BLaER1 treated with 17β-estradiol and CSF1 and Interleukin-3, amounts not matched to agents 10 nM and 100 nM (cell line): Measurements from ENCODE around the gene DDHD1.
"Not testable (repeated sequence)": the region's sequence is repeated elsewhere in the genome, so short reads cannot be mapped to it uniquely, and the experiment has no call there.

Source experiments
- H3K27ac ChIP-seq, 11 experiments: shearing (Covaris generic); formaldehyde crosslinking; 2 replicates each; pipeline ENCODE4 v1.8.1; 2022
- H3K27me3 ChIP-seq, 11 experiments: shearing (Covaris generic); formaldehyde crosslinking; 2 replicates each; pipeline ENCODE4 v1.8.1; 2022
- H3K36me3 ChIP-seq, 11 experiments: shearing (Covaris generic); formaldehyde crosslinking; 2 replicates each; pipeline ENCODE4 v1.8.1; 2022
- H3K4me1 ChIP-seq, 10 experiments: shearing (Covaris generic); formaldehyde crosslinking; 2 replicates each; pipeline ENCODE4 v1.8.1; 2022
- H3K4me2 ChIP-seq, 11 experiments: shearing (Covaris generic); formaldehyde crosslinking; 2 replicates each; pipeline ENCODE4 v1.8.1; 2022
- H3K4me3 ChIP-seq, 10 experiments: shearing (Covaris generic); formaldehyde crosslinking; 2 replicates each; pipeline ENCODE4 v1.8.1; 2022
- H3K9ac ChIP-seq, 11 experiments: shearing (Covaris generic); formaldehyde crosslinking; 2 replicates each; pipeline ENCODE4 v1.8.1; 2022
- H3K9me3 ChIP-seq, 11 experiments: shearing (Covaris generic); formaldehyde crosslinking; replicated peaks in 1 of 11; 2 replicates each; pipeline ENCODE4 v1.8.1; 2022
- H4K20me1 ChIP-seq, 11 experiments: shearing (Covaris generic); formaldehyde crosslinking; 2 replicates each; pipeline ENCODE4 v1.8.1; 2022
- Cebpa-rat ChIP-seq, 11 experiments: shearing (Covaris generic); IDR thresholded peaks; 2 replicates each; pipeline ENCODE4 v1.8.1; 2022

DDHD1 gene

GRCh38 chr14:53152887-53153701 lies at the start of gene DDHD1:
Gene DDHD1, minus strand, starts transcription at chr14:53153323. Its CDS starts 225 bp downstream, at chr14:53153098.
- H3K4me2 ChIP-seq: peak within 1 kb of the TSS; percentile 81 to 96 (median 84)
- peak within 1 kb of the TSS; percentile 84 to 94 (median 91) for H3K27ac ChIP-seq
- H3K9ac ChIP-seq: peak within 1 kb of the TSS; percentile 85 to 93 (median 89)
- no peaks in the 10 kb centered on the region; a peak in 1 of 22 replicates for H3K9me3 ChIP-seq
- peaks cover 16 to 36% (median 26%) of the 10 kb centered on the region in 11 experiments; a peak in 20 of 22 replicates for H4K20me1 ChIP-seq
- H3K36me3 ChIP-seq: peaks cover 0 to 4% (median 0%) of the 10 kb centered on the region in 11 experiments; a peak in 1 of 22 replicates
- H3K4me3 ChIP-seq: peak within 1 kb of the TSS; percentile 72 to 95 (median 88)
- H3K27me3 ChIP-seq: no peaks in the 10 kb centered on the region
- TF ChIP-seq Cebpa-rat (IDR thresholded peaks at IDR 0.05): no peak
- H3K4me1 ChIP-seq: peaks cover 30 to 39% (median 32%) of the 10 kb centered on the region in 10 experiments

- H3K27ac ChIP-seq: no peak overlapping the region
- peaks cover 13 to 22% (median 17%) of the 10 kb centered on the region in 11 experiments; a peak in 19 of 22 replicates for H3K9me3 ChIP-seq
- H3K4me1 ChIP-seq: peaks cover 0 to 17% (median 3%) of the 10 kb centered on the region in 10 experiments; a peak in 8 of 20 replicates
- no peak overlapping the region for H3K4me2 ChIP-seq
- H3K4me3 ChIP-seq: no peak overlapping the region
- no peaks in the 10 kb centered on the region for H3K27me3 ChIP-seq
- H3K9ac ChIP-seq: no peak overlapping the region
- H3K36me3 ChIP-seq: no peaks in the 10 kb centered on the region
- no peak for TF ChIP-seq Cebpa-rat (IDR thresholded peaks at IDR 0.05)
- no peaks in the 10 kb centered on the region for H4K20me1 ChIP-seq
These were observed 42.8 kb upstream of the DDHD1 start for GRCh38 chr14:53195949-53196348.

GRCh38 chr14:53193193-53193592 lies 40.1 kb upstream of the DDHD1 start:
- no peak overlapping the region for H3K9ac ChIP-seq

GRCh38 chr14:53192052-53192760 lies 39.1 kb upstream of the DDHD1 start:
- Histone ChIP-seq H3K36me3 (no peaks in the 10 kb centered on the region), H3K4me1 (peaks cover 0 to 17% (median 3%) of the 10 kb centered on the region in 10 experiments; a peak in 8 of 20 replicates), H4K20me1 (no peaks in the 10 kb centered on the region), H3K4me2 (peak overlapping the region in 2 of 11 experiments; percentile 52 to 78; a peak in 2 of 22 replicates), H3K9me3 (no peaks in the 10 kb centered on the region), H3K27ac (no peak overlapping the region), H3K9ac (no peak overlapping the region), H3K4me3 (no peak overlapping the region), H3K27me3 (no peaks in the 10 kb centered on the region)
- no peak for TF ChIP-seq Cebpa-rat (IDR thresholded peaks at IDR 0.05)

More at GRCh38 chr14:53193193-53193592, 40.1 kb upstream of the DDHD1 start:
- Histone ChIP-seq H3K4me1 (peaks cover 0 to 17% (median 3%) of the 10 kb centered on the region in 10 experiments; a peak in 8 of 20 replicates), H3K9me3 (no peaks in the 10 kb centered on the region; a peak in 1 of 22 replicates), H3K27me3 (no peaks in the 10 kb centered on the region), H3K27ac (no peak overlapping the region), H3K4me3 (no peak overlapping the region), H3K36me3 (no peaks in the 10 kb centered on the region), H4K20me1 (no peaks in the 10 kb centered on the region), H3K4me2 (peak overlapping the region in 5 of 11 experiments; percentile 32 to 78 (median 52); a peak in 10 of 22 replicates)
- TF ChIP-seq Cebpa-rat (IDR thresholded peaks at IDR 0.05): no peak

- no peak for TF ChIP-seq Cebpa-rat (IDR thresholded peaks at IDR 0.05)
These were observed 37.8 kb upstream of the DDHD1 start for GRCh38 chr14:53190938-53191337.

GRCh38 chr14:53187921-53188463 lies 34.9 kb upstream of the DDHD1 start:
- Histone ChIP-seq H3K4me1 (peaks cover 0 to 9% (median under 1%) of the 10 kb centered on the region in 10 experiments; a peak in 8 of 20 replicates), H3K36me3 (no peaks in the 10 kb centered on the region), H3K4me2 (no peak overlapping the region), H3K4me3 (no peak overlapping the region), H3K9me3 (no peaks in the 10 kb centered on the region), H3K27me3 (no peaks in the 10 kb centered on the region), H4K20me1 (no peaks in the 10 kb centered on the region), H3K27ac (no peak overlapping the region), H3K9ac (no peak overlapping the region)
- TF ChIP-seq Cebpa-rat (IDR thresholded peaks at IDR 0.05): no peak

More at GRCh38 chr14:53190938-53191337, 37.8 kb upstream of the DDHD1 start:
- Histone ChIP-seq H3K9me3 (no peaks in the 10 kb centered on the region), H4K20me1 (no peaks in the 10 kb centered on the region), H3K4me1 (peaks cover 0 to 17% (median 3%) of the 10 kb centered on the region in 10 experiments; a peak in 8 of 20 replicates), H3K36me3 (no peaks in the 10 kb centered on the region), H3K4me3 (no peak overlapping the region), H3K9ac (no peak overlapping the region), H3K27ac (no peak overlapping the region), H3K4me2 (no peak overlapping the region), H3K27me3 (no peaks in the 10 kb centered on the region)

- H3K9ac ChIP-seq: no peak overlapping the region
- no peak overlapping the region for H3K4me3 ChIP-seq
- H3K4me2 ChIP-seq: no peak overlapping the region
- peaks cover 0 to 7% (median under 1%) of the 10 kb centered on the region in 11 experiments; a peak in 7 of 22 replicates for H3K9me3 ChIP-seq
- no peaks in the 10 kb centered on the region for H4K20me1 ChIP-seq
- TF ChIP-seq Cebpa-rat (IDR thresholded peaks at IDR 0.05): no peak
- no peak overlapping the region for H3K27ac ChIP-seq
- H3K4me1 ChIP-seq: no peaks in the 10 kb centered on the region
- no peaks in the 10 kb centered on the region for H3K36me3 ChIP-seq
- no peaks in the 10 kb centered on the region for H3K27me3 ChIP-seq
These were observed 33.4 kb upstream of the DDHD1 start for GRCh38 chr14:53186532-53186931.

- no peaks in the 10 kb centered on the region for H3K36me3 ChIP-seq
These were observed 30.5 kb upstream of the DDHD1 start for GRCh38 chr14:53183611-53184010.

GRCh38 chr14:53183056-53183455 lies 29.9 kb upstream of the DDHD1 start:
- no peak for TF ChIP-seq Cebpa-rat (IDR thresholded peaks at IDR 0.05)
- H3K27me3 ChIP-seq: no peaks in the 10 kb centered on the region
- no peak overlapping the region for H3K4me3 ChIP-seq
- H3K9me3 ChIP-seq: peaks cover 6 to 19% (median 13%) of the 10 kb centered on the region in 11 experiments; a peak in 19 of 22 replicates
- no peaks in the 10 kb centered on the region for H3K4me1 ChIP-seq
- no peaks in the 10 kb centered on the region for H4K20me1 ChIP-seq
- H3K36me3 ChIP-seq: no peaks in the 10 kb centered on the region
- H3K4me2 ChIP-seq: no peak overlapping the region
- H3K9ac ChIP-seq: no peak overlapping the region
- no peak overlapping the region for H3K27ac ChIP-seq

More at GRCh38 chr14:53183611-53184010, 30.5 kb upstream of the DDHD1 start:
- peaks cover 6 to 19% (median 13%) of the 10 kb centered on the region in 11 experiments; a peak in 19 of 22 replicates for H3K9me3 ChIP-seq
- no peak overlapping the region for H3K9ac ChIP-seq
- no peak overlapping the region for H3K27ac ChIP-seq
- no peak for TF ChIP-seq Cebpa-rat (IDR thresholded peaks at IDR 0.05)
- no peak overlapping the region for H3K4me2 ChIP-seq
- no peaks in the 10 kb centered on the region for H4K20me1 ChIP-seq
- no peak overlapping the region for H3K4me3 ChIP-seq
- H3K4me1 ChIP-seq: no peaks in the 10 kb centered on the region
- no peaks in the 10 kb centered on the region for H3K27me3 ChIP-seq

GRCh38 chr14:53181463-53182081 lies 28.4 kb upstream of the DDHD1 start:
- H3K4me2 ChIP-seq, H3K36me3 ChIP-seq, H3K27ac ChIP-seq: not testable (repeated sequence)

More at GRCh38 chr14:53181463-53182081, 28.4 kb upstream of the DDHD1 start:
- not testable (repeated sequence) for H3K27me3 ChIP-seq, H4K20me1 ChIP-seq, H3K9ac ChIP-seq, H3K4me1 ChIP-seq, H3K4me3 ChIP-seq
- peaks cover 6 to 19% (median 13%) of the 10 kb centered on the region in 11 experiments; a peak in 19 of 22 replicates for H3K9me3 ChIP-seq
